ENCODE data around the gene SFXN5. TPM values are rescaled to one million over a fixed set of nuclear protein-coding genes. Genes with fewer than 3 reads are reported as not detected.
A peak's percentile ranks its signal among the peaks of the same experiment; 100 is the strongest.

Gene SFXN5
- total and polyA plus RNA-seq, 2 of the 8 experiments (the other 6 are each of a cell fraction or from before 2014, with no cell fraction given) = 29.3 to 33.1 TPM

- WGBS, 2 experiments (ENCODE audit: extremely low coverage in 1 of 2, insufficient coverage in 1 of 2, insufficient read length in 1 of 2, insufficient replicate concordance in 2 of 2, low coverage in 1 of 2, low lambda C conversion rate in 2 of 2, missing lambda C conversion rate in 1 of 2) = 96% methylated on average over 5 of the region's 5 CpGs; no CpG with 5 or more reads in 1 of the 2 experiments
- Histone ChIP-seq H3K9ac (replicated peaks in 1 of 4; ENCODE audit: extremely low read depth in 1 of 4, low read depth in 3 of 4, low read length in 3 of 4) (no peak overlapping the region), H2BK120ac (replicated peaks; ENCODE audit: low read depth, low read length) (no peak overlapping the region), H4K91ac (replicated peaks; ENCODE audit: insufficient read length, low read length) (no peak overlapping the region), H3K27me3 (replicated peaks in 1 of 4; ENCODE audit: control insufficient read depth in 3 of 4, extremely low read depth in 1 of 4, insufficient read depth in 3 of 4, low read length in 3 of 4) (peaks cover 16 to 47% (median 35%) of the 10 kb centered on the region in 4 experiments), H2AK5ac (ENCODE audit: low read depth, low read length) (no peak overlapping the region), H3K4me1 (replicated peaks in 1 of 4; ENCODE audit: control insufficient read depth in 3 of 4, insufficient read depth in 4 of 4, low read length in 3 of 4) (peaks cover 0 to 13% (median 8%) of the 10 kb centered on the region in 4 experiments; a peak in 5 of 7 replicates), H3K18ac (ENCODE audit: extremely low read depth, low read length) (no peak overlapping the region; the same call in 1 of the 2 replicates), H3K79me2 (ENCODE audit: control insufficient read depth in 1 of 2, insufficient read depth in 2 of 2, low read length in 2 of 2) (no peaks in the 10 kb centered on the region), H4K20me1 (replicated peaks in 1 of 2; ENCODE audit: control insufficient read depth in 1 of 2, insufficient read depth in 2 of 2, low read length in 2 of 2) (peaks cover 0 to 5% of the 10 kb centered on the region in 2 experiments), H3K4ac (replicated peaks; ENCODE audit: insufficient read length, low read depth, low read length) (no peak overlapping the region), H4K8ac (ENCODE audit: extremely low read depth, insufficient read depth, low read length) (no peak overlapping the region), H3K79me1 (ENCODE audit: low read depth, low read length) (no peaks in the 10 kb centered on the region), H3K9me3 (ENCODE audit: insufficient read depth in 2 of 2, low read depth in 1 of 2, low read length in 1 of 2) (no peaks in the 10 kb centered on the region), H4K5ac (ENCODE audit: insufficient read length, low read depth, low read length) (no peak overlapping the region), H3K23me2 (ENCODE audit: low read depth, low read length) (no peaks in the 10 kb centered on the region), H3K4me2 (ENCODE audit: insufficient read depth in 1 of 2, low read depth in 2 of 2, low read length in 2 of 2) (no peak overlapping the region), H3K56ac (replicated peaks; ENCODE audit: insufficient read length, low read depth, low read length) (no peak overlapping the region), H3K14ac (ENCODE audit: insufficient read length) (no peak overlapping the region), H3K36me3 (ENCODE audit: control insufficient read depth in 2 of 4, insufficient read depth in 4 of 4, low read length in 3 of 4) (no peaks in the 10 kb centered on the region), H3K4me3 (ENCODE audit: extremely low read depth in 1 of 4, insufficient read depth in 2 of 4, low read depth in 3 of 4, low read length in 4 of 4) (no peak overlapping the region), H2AFZ (ENCODE audit: low read length) (no peak overlapping the region), H3K23ac (ENCODE audit: insufficient read length) (no peak overlapping the region), H3K27ac (ENCODE audit: low read depth, low read length) (no peak overlapping the region), H2BK15ac (ENCODE audit: low read length) (no peak overlapping the region), H2BK12ac (ENCODE audit: low read depth, low read length) (0 out of 2 replicates have a peak overlapping the region, but pooled peaks have one; percentile 27), H2BK5ac (ENCODE audit: low read depth, low read length) (no peak overlapping the region), H2BK20ac (ENCODE audit: low read length) (no peak overlapping the region)
- ChIA-PET POLR2A (ENCODE audit: partially characterized antibody) (interaction anchor here (1.1 to 4.2 kb wide), 2 partner anchors 18 to 38 kb away, joined by 3 to 17 read pairs; no protein-coding TSS in a partner anchor), CTCF (ENCODE audit: partially characterized antibody) (interaction anchor here (0.7 to 25.6 kb wide), 12 partner anchors 6 to 345 kb away, joined by 3 to 490 read pairs (median 4); partner anchors contain the start of gene SPR)
- DNase-seq (ENCODE audit: low read depth in 1 of 2, low spot score in 2 of 2) (no peak), FAIRE-seq (no peak)
- TF ChIP-seq CEBPB (IDR thresholded peaks at IDR 0.05; ENCODE audit: low read depth, low read length) (no peak), CTBP2 (IDR thresholded peaks at IDR 0.05; ENCODE audit: borderline replicate concordance, insufficient read depth, insufficient read length, low read length) (no peak), KDM1A (IDR thresholded peaks at IDR 0.05; ENCODE audit: borderline replicate concordance, low read length) (no peak), BACH1 (IDR thresholded peaks at IDR 0.05; ENCODE audit: low read length) (no peak), HDAC2 (IDR thresholded peaks at IDR 0.05; ENCODE audit: borderline replicate concordance in 1 of 2, low read depth in 2 of 2, low read length in 2 of 2) (no peak), POLR2A (IDR thresholded peaks at IDR 0.05; ENCODE audit: control extremely low read depth in 1 of 2, low read depth in 2 of 2, low read length in 2 of 2) (no peak)
Observed at GRCh38 chr2:72932045-72932740, 139.3 kb downstream of the SFXN5 start.
